ENCODE data around the gene CTBP2. TPM values are rescaled to one million over a fixed set of nuclear protein-coding genes. Genes with fewer than 3 reads are reported as not detected.

CTBP2 gene
- total and polyA plus RNA-seq, 10 donors: 6.7 to 74.4 (median 40.1) TPM

DNA sequence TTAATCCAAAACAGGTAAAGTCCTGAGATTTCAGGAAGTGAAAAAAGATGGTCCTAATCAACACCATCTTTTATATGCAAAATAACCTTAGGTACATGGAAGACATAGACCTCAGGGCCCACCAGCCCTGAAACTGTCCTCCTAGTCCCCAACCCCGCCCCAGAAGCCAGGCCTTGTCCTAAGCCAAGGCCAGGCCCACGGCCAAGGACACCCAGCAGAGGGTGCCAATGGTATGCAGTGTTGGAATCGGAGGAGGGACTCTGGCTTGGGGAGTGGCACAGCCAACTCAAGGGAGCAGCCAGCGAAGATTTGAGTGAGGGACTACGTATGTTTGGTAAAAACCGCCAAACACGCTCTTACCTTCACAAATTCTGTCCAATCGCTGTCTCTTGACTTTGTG, 121.7 kb downstream of the CTBP2 start:
- H3K4me1 ChIP-seq: peaks cover 10 to 71% (median 45%) of the 10 kb centered on the region in 6 donors
- DNase-seq: no peak
- 62 to 90% (median 73%) methylated on average over 7 to 8 of the region's 8 CpGs for WGBS, 5 donors
- TF ChIP-seq, protein P1, sequence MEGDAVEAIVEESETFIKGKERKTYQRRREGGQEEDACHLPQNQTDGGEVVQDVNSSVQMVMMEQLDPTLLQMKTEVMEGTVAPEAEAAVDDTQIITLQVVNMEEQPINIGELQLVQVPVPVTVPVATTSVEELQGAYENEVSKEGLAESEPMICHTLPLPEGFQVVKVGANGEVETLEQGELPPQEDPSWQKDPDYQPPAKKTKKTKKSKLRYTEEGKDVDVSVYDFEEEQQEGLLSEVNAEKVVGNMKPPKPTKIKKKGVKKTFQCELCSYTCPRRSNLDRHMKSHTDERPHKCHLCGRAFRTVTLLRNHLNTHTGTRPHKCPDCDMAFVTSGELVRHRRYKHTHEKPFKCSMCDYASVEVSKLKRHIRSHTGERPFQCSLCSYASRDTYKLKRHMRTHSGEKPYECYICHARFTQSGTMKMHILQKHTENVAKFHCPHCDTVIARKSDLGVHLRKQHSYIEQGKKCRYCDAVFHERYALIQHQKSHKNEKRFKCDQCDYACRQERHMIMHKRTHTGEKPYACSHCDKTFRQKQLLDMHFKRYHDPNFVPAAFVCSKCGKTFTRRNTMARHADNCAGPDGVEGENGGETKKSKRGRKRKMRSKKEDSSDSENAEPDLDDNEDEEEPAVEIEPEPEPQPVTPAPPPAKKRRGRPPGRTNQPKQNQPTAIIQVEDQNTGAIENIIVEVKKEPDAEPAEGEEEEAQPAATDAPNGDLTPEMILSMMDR (IDR thresholded peaks at IDR 0.05 in 8 of 11, conservative IDR thresholded peaks at IDR 0.05 in 3 of 11): peak in 1 of 11 experiments; percentile 23
- TF ChIP-seq POLR2AphosphoS5 (IDR thresholded peaks at IDR 0.05): peak in 2 of 3 donors; percentile 46 to 59
- TF ChIP-seq POLR2A (IDR thresholded peaks at IDR 0.05): no peak
- intact Hi-C loops (cut with DNase I; ENCODE audit: low total_unique reads): no loop called here
- no peaks in the 10 kb centered on the region for H3K9me3 ChIP-seq
- no peak overlapping the region for H3K4me3 ChIP-seq
- no peaks in the 10 kb centered on the region for H3K27me3 ChIP-seq (replicated peaks in 1 of 7)
- no peak overlapping the region for H3K27ac ChIP-seq
- peaks cover 0 to 22% (median 0%) of the 10 kb centered on the region in 6 donors for H3K36me3 ChIP-seq

DNA sequence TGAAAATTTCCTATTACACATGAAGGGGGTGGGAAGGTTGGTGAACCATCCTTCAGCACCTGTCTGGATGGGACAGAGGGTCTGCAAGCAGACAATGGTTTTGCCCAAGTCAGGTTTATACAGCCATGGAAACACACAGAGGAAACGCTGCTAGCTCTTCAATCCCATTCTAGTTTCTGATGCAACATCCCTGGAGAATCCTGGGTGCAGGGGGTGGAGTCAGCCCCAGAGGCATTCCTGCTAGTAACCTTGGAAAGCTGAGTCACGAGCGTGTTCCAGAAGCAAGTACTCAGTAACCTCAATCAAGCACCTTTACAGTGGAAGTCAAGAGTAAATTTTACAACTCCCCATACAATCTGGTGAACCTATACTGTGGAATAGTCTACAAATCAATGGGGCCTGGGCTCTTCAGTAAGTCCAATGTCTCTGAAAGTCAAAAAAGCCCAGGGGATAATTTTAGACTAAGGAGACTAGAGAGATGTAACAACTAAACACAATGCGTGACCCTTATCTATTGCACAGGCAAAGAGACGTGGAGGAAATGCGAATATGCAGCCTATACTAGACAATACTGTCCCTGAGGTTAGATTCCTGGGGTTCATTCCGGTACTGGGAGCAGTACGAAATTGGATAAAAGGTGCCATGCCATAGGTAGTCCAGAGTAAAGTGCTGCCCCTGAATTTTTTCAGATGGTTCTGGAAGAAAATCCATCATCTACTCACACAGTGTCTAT, 123.1 kb downstream of the CTBP2 start:
- peaks cover 3 to 58% (median 33%) of the 10 kb centered on the region in 6 donors for H3K4me1 ChIP-seq
- DNase-seq: no peak
- H3K27ac ChIP-seq: no peak overlapping the region
- no peaks in the 10 kb centered on the region for H3K27me3 ChIP-seq (replicated peaks in 1 of 7)
- intact Hi-C loops (cut with DNase I; ENCODE audit: low total_unique reads): no loop called here
- no peak overlapping the region for H3K4me3 ChIP-seq
- WGBS, 5 donors: 78 to 85% (median 80%) methylated on average over 7 to 8 of the region's 8 CpGs
- no peaks in the 10 kb centered on the region for H3K9me3 ChIP-seq
- H3K36me3 ChIP-seq: peaks cover 0 to 30% (median 0%) of the 10 kb centered on the region in 6 donors
- TF ChIP-seq POLR2A (IDR thresholded peaks at IDR 0.05) (no peak), POLR2AphosphoS5 (IDR thresholded peaks at IDR 0.05) (no peak)
- TF ChIP-seq, protein P1 (IDR thresholded peaks at IDR 0.05 in 8 of 11, conservative IDR thresholded peaks at IDR 0.05 in 3 of 11): no peak

DNA sequence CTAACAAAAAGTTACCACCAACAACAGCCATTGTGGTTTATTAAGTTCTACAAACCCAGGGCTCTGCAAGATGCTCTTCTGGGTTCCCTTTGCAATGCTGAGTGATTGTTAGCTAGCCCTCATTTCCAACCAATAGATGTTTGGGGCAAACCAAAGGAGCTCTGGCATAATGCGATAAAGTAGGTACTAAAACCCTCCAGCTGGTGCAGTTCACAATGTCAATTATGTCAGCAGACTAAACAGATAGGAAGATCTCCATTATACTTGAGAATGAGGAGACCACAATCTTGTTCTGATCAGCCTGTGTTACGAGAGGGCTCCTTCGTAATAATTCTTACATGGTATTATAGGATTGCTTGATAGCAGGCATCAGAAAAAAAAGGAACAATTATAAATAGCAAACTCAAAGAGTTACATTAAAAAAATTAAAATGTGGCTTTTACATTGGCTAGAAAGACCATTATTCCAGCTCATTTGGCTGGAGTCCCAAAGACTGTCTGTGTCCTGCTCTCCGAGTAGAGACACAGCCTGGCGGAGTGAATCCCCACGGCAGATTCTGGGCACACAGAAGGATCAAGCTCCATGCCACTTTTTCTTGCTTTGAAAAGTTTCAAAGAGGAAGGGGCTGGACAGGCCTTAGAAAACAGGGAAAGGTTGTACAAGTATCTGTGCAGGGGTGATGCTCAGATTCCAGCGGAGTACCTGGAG, 124.6 kb downstream of the CTBP2 start:
- WGBS, 5 donors: 86 to 90% (median 87%) methylated on average over 7 of the region's 7 CpGs
- peaks cover 3 to 51% (median 26%) of the 10 kb centered on the region in 6 donors for H3K4me1 ChIP-seq
- intact Hi-C loops (cut with DNase I; ENCODE audit: low total_unique reads): no loop called here
- H3K4me3 ChIP-seq: no peak overlapping the region
- no peaks in the 10 kb centered on the region for H3K9me3 ChIP-seq
- no peak overlapping the region for H3K27ac ChIP-seq
- DNase-seq: no peak
- TF ChIP-seq POLR2AphosphoS5 (IDR thresholded peaks at IDR 0.05) (no peak), POLR2A (IDR thresholded peaks at IDR 0.05) (no peak)
- TF ChIP-seq, protein P1 (IDR thresholded peaks at IDR 0.05 in 8 of 11, conservative IDR thresholded peaks at IDR 0.05 in 3 of 11): no peak
- peaks cover 0 to 30% (median 0%) of the 10 kb centered on the region in 6 donors for H3K36me3 ChIP-seq
- H3K27me3 ChIP-seq (replicated peaks in 1 of 7): no peaks in the 10 kb centered on the region

DNA sequence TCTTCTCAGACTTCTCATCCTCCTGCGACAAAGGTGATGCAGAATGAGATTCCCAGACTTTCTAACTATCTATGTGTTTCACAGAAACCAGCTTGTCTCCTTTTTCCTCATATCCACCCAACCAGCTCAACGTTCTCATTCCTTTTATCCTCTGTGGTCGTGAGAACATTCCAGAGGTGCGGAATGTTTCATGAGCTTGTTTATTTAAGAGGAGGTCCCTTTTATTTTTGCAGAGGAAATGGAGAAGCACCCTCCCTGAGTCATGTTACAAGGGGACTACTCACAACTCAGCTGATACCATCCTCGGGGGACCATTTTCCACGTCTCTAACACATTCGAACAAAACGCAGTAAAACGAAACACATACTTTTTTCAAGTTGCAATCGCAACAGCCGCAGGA, 125.2 kb downstream of the CTBP2 start:
- Histone ChIP-seq H3K4me3 (no peak overlapping the region), H3K4me1 (peaks cover 3 to 57% (median 26%) of the 10 kb centered on the region in 6 donors), H3K27me3 (replicated peaks in 1 of 7) (no peaks in the 10 kb centered on the region), H3K9me3 (no peaks in the 10 kb centered on the region), H3K27ac (no peak overlapping the region), H3K36me3 (peaks cover 0 to 33% (median 0%) of the 10 kb centered on the region in 6 donors)
- intact Hi-C loops (cut with DNase I; ENCODE audit: low total_unique reads): no loop called here
- DNase-seq: no peak
- WGBS, 5 donors: 74 to 86% (median 82%) methylated on average over 11 of the region's 11 CpGs
- TF ChIP-seq, protein P1 (IDR thresholded peaks at IDR 0.05 in 8 of 11, conservative IDR thresholded peaks at IDR 0.05 in 3 of 11): no peak
- no peak for TF ChIP-seq POLR2A (IDR thresholded peaks at IDR 0.05)
- no peak for TF ChIP-seq POLR2AphosphoS5 (IDR thresholded peaks at IDR 0.05)

Data from spleen (tissue), 11 donors.